SK-N-DZ (cell line): Measurements from ENCODE around the gene ARHGEF10L.
"Not testable (repeated sequence)": the region's sequence is repeated elsewhere in the genome, so short reads cannot be mapped to it uniquely, and the experiment has no call there.

Experiments used
- DNase-seq: peaks from one replicate; pipeline ENCODE4 v3.0.0-alpha.2; 2015; ENCODE audit warnings: low spot score

The ARHGEF10L gene

DNA sequence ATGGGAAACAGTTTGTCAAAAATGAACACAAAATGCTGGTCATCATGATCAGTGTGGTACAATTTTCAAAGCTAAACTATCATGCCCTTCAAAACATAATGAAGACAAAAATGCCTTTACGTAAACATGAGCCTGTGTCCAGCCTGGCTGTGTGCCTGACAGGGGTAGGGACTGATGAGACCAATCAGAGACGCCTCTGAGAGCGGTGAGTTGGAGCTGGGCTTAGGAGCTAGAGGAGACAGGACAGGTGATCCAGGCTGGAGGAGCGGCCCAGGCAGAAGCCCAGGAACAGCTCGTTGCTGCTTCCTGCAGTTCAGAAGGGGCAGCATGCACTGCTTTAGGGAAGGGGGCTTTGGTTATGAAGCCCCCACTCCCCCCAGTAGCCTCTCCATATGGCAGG lies 70.0 kb downstream of the ARHGEF10L start:
- DNase-seq: no peak

DNA sequence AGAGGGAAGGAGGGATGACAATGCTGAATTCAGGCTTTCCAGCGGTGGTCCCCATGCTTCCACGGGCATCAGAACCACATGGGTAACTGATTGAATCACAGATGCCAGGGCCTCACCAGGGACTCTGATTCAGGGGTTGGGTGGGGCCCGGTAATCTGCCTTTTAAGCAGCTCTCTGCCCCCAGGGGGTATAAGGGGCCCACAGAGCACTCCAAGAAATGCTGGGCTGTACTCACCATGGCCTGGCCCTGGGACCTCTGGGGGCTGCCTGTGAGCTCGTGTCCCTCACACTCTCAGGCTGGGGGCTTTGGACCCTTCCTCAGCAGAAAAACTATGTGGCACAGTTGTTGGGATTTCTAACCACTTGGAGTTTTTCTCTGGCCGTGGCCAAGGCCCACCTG lies 70.6 kb downstream of the ARHGEF10L start:
- DNase-seq: no peak

DNA sequence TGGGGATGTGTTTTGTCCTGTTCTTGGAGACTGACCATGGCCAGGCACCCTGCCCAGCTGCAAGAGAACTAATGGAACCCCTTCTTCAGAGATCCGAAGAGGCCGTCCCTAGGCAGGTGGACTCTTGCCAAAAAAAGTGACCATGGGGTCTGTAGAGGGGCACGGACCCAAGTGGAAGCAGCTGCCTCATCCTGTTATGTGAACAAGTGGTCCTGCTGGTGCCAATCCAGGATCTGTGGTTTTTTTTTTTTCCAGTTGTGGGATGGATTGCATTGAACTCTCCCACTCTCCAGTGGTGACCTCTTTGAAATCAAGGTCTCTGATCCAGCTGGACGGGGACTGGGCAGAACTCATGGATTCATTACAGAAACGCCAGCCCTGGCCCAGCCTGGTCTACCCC lies 71.2 kb downstream of the ARHGEF10L start:
- no peak for DNase-seq

- DNase-seq: no peak
Measured at GRCh38 chr1:17611991-17612390, 72.5 kb downstream of the ARHGEF10L start.

DNA sequence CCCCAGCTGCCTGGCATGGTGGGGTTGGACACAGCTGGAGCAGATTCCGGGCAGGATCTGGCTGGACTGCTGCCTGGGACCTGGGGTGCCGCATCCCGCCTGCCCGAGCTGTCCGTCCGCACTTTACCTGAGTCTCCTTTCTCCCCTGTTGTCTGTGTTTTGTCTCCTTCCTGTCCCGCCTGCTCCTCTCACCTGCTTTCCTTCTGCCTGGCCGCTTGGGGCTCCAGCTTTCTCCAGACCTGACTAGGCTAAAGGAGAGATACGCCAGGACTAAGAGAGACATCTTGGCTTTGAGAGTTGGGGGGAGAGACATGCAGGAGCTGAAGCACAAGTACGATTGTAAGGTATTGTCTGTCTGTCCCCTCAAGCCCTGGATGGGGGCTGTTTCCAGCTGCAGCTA lies 73.3 kb downstream of the ARHGEF10L start:
- DNase-seq: no peak

DNA sequence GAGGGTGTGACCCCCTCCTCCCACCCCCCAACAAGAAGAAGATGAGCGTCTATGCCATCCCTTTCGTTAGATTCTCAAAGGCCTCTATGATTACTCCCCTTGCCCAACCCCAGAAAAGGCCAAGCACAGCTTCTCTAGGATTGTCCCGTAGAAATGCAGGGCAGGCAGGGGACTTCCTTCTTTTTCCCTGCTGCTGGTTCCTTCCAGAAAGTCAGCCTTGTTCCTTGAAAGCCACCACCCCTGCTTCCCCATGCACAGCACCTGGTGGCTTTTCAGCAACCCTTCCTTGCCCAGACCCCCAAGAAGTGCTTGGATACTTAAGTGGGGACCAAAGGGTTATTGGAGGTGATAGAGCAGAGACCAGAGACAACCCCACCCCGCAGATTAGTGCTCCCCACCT lies 75.1 kb downstream of the ARHGEF10L start:
- no peak for DNase-seq

GRCh38 chr1:17615157-17615556 lies 75.7 kb downstream of the ARHGEF10L start:
- DNase-seq: no peak

- DNase-seq: no peak
Measured at GRCh38 chr1:17615959-17616358, 76.5 kb downstream of the ARHGEF10L start.

GRCh38 chr1:17616731-17617279 lies 77.3 kb downstream of the ARHGEF10L start:
- no peak for DNase-seq

DNA sequence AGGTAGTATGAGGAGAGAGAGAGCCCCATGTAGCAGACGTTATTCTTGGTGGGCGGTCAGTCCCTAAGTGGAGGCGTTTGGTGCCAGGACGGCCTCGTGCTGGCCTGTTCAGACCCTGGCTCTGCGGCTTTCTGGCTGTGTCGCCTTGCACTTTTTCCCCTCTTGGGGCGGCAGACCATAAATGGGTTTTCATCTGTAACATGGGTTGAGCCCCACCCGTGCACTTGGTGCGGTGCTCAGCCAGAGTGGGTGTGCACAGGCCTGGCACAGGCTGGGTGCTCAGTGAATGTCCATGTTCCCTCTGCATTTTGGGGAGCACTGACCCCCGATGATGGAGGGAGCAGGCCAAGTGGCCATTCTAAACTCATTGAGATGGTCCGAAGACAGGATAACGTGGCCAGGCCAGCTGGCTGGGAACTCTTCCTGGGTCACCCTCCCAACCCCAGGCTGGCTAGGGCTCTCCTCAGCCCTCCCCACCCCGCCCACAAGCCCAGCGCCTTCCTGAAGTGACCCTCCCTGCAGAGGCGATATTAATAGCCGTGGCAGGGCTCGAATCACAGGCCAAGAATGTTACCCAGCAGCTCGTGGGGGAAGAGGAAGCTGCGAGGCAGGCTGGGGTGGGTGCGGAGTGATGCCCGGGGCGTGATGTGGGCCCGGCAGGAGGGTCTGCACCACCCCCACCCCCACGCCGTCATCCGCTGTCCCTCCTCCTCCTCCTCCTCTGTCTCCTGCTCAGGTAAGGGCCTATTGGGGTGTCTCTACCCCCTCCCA lies 78.5 kb downstream of the ARHGEF10L start:
- no peak for DNase-seq

DNA sequence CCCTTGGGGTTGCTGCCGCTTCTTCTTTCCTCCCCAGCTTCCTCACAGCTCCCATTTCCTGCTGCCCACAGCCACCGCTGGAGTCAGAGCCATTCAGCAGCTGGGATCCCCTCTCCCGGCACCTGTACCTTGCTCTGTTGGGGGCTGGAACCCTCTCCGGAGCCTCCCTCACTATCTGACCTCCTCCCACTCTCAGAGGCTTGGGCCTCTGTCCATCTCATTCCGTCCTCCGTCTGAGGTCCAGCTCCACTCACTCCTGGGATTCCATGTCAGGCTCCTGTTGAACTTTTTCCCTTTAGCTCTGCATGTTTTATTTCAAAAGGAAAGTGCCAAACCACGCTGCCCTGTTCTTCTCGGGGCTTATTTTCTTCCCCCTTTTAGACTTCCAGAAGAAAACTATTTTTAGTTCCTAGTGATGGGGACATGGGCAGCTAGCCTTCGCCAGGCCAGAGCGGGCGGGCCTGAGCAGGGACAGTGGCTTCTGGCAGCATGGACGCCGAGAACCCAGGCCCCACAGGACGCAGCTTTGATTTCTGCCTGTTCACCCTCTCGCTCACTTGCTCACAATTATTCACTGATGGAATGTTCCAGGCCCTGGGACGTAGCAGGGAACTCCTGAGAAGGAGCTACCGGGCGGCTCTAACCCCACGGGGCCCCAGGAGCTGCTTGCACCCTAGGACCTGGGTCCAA lies 79.2 kb downstream of the ARHGEF10L start:
- no peak for DNase-seq

- no peak for DNase-seq
Measured at GRCh38 chr1:17620448-17620847, 81.0 kb downstream of the ARHGEF10L start.

DNA sequence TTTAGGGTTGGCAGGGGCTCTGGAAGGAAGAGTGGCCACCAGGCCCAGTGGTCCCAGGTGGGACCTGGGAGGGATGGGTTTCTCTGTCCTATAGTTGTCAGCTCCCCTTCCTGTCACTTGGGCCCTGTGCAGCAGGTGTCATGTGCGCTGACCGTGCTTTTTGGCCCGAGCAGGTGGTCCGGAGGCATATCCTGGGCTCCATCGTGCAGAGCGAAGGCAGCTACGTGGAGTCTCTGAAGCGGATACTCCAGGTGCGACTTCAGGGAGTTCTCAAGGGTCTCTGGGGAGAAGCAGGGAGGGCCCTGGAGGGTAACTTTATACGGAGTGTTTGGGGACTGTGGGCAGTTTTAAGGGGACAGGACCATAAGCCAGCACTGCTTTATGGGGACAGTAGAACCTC lies 82.2 kb downstream of the ARHGEF10L start:
- DNase-seq: no peak

DNA sequence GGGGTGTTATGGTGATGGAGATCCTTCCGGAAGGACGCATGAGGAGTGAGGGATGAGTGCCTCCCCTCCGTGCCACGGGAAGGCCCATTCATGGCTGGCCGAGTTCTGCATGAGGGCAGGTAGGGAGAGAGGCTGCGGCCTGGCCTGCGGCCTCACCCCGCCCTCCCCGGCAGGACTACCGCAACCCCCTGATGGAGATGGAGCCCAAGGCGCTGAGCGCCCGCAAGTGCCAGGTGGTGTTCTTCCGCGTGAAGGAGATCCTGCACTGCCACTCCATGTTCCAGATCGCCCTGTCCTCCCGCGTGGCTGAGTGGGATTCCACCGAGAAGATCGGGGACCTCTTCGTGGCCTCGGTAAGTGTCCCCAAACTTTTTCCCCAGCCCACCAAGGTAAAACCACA lies 83.3 kb downstream of the ARHGEF10L start:
- DNase-seq: no peak

- no peak for DNase-seq
Measured at GRCh38 chr1:17624611-17625233, 85.2 kb downstream of the ARHGEF10L start.

- no peak for DNase-seq
Measured at GRCh38 chr1:17627239-17628052, 87.9 kb downstream of the ARHGEF10L start.

GRCh38 chr1:17629046-17629445 lies 89.5 kb downstream of the ARHGEF10L start:
- DNase-seq: not testable (repeated sequence)

GRCh38 chr1:17629460-17629859 lies 90.0 kb downstream of the ARHGEF10L start:
- no peak for DNase-seq

DNA sequence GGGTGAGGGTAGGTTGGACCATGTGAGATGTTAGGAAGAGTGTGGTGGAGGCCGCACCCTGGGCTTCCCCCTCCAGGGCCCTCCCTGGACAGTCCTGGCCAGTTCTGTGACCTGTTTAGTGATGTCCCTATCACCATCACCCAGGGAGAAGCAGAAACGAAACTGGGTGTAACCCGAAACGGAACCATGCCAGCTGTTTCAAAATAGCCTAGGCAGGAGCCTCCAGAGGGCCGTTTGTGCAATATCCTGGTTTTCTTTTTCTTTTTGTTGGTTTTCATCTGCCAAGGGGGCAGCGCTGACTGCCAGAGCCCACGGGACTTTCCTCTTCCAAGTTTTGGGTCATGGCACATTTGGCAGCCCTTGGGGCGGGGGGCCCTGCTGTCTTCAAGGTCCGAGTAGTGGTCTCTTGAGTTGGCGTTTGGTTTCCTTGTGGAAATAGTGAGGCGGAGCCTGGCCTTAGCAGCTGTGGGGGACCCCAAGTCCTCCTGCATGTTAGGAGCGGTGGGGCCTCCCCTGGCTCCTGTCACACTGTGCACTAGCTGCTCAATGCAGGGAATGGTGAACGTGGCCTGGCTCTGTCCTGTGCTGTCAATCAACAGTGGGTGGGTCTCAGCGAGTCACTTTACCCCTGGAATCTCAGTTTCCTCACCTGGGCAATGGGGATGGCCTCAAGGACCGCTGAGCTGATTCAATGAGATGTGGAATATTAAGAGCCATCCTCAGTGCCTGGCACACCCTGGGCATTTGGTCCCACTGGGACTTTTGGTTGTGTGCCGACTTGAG lies 90.7 kb downstream of the ARHGEF10L start:
- DNase-seq: no peak

DNA sequence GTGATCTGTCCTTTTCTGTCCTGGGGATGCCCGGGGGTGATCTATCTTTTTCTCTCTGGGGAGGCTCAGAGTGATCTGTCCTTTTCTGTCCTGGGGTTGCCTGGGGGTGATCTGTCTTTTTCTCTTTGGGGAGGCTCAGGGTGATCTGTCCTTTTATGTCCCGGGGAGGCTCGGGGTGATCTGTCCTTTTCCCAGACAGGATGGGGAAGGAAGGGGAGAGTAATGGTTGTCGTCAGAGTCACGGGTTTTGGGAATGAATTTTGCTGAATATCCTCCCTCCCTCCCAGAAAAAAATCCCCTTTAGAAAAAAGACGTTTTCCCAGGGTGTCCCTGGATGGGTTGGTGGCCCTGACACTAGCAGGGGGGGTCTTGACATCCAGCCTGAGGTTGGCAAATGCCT lies 91.5 kb downstream of the ARHGEF10L start:
- DNase-seq: no peak

DNA sequence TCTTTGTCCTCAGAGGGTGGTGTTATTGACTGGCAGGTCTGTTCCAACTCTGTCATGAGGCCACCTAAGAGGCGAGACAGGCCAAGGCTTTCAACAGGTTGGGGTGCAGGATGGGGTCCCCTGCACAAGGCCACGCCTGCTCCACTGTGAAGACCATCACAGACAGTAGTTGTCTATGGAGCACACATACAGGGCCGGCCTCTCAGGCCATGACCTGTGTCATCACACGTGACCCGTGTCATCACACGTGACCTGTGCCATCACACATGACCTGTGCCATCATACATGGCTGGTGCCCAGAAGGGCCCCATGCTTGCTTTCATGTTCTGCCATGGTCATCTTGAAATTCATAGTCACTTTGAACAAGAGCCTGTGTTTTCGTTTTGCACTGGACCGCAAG lies 91.9 kb downstream of the ARHGEF10L start:
- DNase-seq: no peak
